8988T (cell line): ENCODE results near the gene SLIRP.
A peak's percentile ranks its signal among the peaks of the same experiment; 100 is the strongest.
"Not testable (repeated sequence)": the region's sequence is repeated elsewhere in the genome, so short reads cannot be mapped to it uniquely, and the experiment has no call there.

Source experiments
- DNase-seq: peaks from one replicate; pipeline ENCODE4 v3.0.0; 2011

SLIRP gene

DNA sequence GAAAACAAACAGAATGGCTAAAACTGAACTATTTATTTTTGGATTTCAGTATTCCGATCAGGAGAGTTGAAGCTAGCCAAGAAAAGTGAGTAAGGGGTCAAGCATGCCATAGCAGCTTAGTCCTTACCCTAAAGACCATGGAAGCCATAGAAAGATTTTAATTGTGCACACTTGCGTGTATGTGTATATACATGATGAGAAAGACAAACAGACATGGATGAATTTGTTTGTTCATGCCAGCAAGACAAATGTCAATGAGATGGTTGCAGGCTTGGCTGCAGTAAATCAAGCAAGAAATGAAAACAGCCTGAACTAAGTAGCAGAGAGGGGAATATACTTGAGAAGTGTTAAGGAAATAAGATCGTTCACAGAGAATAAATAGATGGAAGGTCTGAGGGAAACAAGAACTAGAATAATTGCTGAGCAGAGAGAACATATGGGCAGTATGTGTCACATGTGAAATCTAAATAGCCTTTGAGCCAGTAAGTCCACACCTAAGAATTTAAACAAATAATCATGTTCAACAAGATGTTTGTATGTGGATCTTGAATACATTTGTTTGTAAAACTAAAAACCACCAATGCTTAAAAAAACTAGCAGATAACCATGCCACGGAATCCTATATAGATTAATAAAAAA lies 38.3 kb downstream of the SLIRP start:
- DNase-seq, result no peak

DNA sequence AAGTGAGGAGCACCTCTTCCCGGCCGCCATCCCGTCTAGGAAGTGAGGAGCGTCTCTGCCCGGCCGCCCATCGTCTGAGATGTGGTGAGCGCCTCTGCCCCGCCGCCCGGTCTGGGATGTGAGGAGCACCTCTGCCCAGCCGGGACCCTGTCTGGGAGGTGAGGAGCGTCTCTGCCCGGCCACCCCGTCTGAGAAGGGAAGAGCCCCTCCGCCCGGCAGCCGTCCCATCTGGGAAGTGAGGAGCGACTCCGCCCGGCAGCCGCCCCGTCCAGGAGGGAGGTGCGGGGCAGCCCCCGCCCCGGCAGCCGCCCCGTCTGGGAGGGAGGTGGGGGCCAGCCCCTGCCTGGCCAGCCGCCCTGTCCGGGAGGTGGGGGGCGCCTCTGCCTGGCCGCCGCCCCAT lies 39.5 kb downstream of the SLIRP start:
- DNase-seq, result not testable (repeated sequence)

DNA sequence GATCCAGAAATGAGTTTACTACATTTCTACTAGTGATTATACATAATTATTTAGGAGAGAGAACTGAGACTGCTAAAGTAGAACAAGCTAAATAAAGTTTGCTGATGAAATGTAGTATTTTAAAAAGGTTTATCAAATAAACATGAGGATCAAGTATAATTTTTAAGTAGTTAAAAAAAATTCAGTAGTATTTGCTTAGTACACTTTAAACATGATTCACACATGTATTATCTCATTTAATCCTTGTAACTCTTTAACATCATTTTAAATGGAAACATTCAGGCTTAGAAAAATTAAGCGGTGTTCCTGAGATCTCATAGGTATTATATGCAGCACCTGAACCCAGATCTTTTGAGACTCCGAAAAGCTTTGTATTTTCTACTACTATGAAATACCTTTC lies 44.4 kb downstream of the SLIRP start:
- DNase-seq, result no peak

DNA sequence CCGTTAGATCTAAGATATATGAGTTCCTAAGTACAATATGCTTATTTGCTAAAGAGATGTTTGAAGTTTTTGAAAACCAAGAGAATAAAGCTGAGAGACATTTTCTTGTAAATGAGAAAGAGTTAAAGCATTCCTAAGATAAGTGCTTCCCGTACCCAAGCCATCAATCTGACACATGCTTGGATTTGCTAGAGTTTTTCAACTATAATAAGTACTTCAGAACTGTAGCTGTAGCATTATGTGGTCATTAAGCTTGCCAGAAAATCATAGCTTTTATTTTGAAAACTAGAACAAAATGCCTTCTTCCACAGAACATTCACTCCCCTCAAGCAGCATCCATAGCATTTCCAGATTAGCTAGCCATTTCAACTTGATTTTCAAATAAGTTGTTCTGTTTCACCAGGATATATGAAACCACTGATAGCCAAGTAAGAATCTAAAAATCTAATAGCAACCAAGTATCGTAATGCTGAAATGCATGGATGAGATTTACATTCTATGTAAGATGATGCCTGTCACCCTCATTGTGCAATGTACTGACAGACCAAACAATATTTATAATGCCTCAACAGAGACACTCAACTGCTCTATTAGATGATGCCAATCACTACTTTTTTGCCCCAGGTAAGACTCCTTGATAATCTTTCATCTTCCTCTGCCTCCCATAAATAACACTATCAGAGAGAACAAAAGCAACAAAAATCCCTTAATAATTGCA lies 45.1 kb downstream of the SLIRP start:
- DNase-seq, result no peak

DNA sequence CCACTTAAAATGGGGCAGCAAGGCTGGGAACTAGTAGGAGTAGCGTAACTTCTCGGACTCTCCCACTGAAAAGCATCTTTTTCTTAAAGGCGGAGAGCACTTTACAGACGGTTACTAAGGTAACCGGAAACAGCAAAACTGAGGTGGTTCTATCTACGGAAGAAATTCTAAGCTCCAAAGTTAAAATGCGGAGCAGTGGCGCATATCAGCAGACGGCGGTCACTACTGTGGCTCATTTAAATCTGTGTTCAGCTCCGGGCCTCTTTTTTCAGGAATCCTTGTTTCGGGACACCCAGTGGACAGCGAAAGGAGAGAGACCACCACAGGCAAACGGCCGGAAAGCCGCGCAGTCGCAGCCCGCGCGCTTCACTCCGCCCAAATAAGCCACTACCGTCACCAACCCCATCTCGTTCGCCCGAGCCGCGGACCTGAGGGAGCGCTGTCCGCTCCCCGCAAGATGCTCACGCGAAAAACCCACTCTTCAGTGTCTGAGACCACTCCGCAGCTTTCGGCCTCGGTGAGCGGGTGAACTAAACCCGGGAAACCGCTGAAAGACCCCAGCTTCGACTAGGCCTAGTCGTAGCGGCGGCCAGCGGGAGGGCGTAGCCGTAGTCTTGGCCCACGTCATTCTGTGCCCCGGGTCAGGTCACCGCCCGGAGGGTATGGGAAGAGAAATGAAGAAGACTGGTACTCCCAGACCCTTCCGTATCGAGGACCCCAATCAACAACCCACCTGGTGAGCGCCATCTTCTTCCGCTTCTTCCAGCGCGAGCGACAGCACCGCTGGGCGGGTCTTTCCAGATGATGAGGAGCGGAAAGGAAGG lies 52.7 kb downstream of the SLIRP start, which contains the start of gene SNW1:
TSS of gene SNW1 (minus strand) at position 776 of the 824 bp plus-strand sequence. CDS start at position 747, 29 bp downstream.
- DNase-seq, result peak; percentile 71

DNA sequence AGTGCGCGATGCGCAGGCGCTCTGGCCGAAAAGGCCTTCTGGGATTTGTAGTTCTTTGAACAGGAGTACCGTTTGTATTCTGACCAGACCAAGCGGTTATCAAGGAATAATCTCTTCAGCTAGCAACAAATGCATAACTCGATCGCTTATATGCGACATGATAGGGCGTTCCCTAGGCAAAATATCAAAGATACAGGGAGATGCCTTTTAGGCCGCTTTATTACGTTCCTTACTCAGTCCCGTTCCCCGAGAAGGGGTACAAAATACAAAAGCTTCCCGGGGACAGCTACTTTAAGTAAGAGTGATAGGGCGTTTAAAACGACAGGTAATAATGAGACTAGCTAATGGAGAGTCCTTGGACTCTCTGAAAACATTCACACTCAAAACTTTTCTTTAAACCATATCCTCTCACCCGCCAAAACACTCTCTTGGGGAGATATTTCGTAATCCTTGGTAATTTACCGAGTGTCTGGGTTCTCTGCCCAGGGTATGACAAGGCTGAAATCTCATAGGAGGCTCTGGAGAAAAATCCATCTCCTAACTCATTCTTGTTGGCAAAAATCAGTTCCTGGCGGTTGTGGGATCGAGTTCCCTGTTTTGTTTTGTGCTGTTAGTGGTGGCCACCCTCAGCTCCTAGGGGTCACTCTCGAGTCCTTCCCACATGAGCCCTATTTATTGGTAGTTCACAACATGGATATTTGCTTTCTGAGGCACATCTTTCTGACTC lies 53.5 kb downstream of the SLIRP start:
- DNase-seq, result no peak

DNA sequence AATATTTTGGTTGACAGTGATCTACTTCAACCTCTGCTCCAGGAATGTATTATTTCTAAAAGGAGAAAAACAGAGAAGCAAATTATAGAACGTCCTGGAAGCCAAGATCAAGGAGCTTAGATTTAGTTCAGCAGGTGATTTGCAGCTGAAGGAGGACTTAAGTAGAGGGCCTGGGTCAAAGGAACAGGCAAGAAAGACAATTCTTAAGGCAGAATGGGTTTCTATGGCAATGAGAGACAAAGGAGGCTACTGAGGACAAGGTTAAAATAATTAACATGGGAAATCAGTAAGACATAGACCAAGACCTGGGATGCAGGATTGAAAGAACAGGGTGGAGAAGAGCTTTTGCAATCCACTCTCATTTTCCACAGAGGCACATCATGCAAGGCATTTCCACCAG lies 55.4 kb downstream of the SLIRP start:
- DNase-seq, result no peak

DNA sequence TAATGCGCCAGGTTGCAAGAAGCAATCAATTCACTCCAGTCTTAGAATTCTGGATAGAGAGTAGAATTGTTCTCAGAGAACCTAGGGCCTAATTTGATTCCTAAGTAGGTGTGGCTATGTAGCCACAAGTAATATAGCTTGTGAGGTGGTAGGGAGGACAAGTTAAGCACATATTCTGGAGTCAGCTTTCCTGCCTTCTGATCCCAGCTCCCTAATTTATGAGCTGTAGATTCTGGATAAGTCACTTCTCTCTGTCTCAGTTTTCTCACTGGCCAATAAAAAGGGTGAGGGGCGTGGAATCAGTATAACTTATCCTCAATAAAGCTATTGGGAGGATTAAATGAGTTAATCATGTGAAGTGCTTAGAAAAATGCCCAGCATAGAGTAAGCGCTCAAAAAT lies 56.1 kb downstream of the SLIRP start:
- DNase-seq, result no peak
